GM23248 (cell line): ENCODE results near the gene TANGO6.

Experiments used
- EZH2 ChIP-seq: fragments of 200-600 bp; sonication (generic); IDR thresholded peaks from 2 replicates; pipeline ENCODE4 v1.6.1; 2018; ENCODE audit warnings: antibody characterized with exemption, mild to moderate bottlenecking; ENCODE audit not compliant: insufficient read depth, poor library complexity, severe bottlenecking
- EZH2phosphoT487 ChIP-seq: fragments of 200-600 bp; sonication (generic); IDR thresholded peaks from 2 replicates; pipeline ENCODE4 v1.6.1; 2018; ENCODE audit warnings: antibody characterized with exemption, moderate library complexity, mild to moderate bottlenecking, low read depth; ENCODE audit not compliant: insufficient read depth

- TF ChIP-seq EZH2 (no peak), EZH2phosphoT487 (no peak)
These were observed 190.0 kb downstream of the TANGO6 start for GRCh38 chr16:69033151-69033949.
